ENCODE results near the gene VMAC.
"Not testable (repeated sequence)": the region's sequence is repeated elsewhere in the genome, so short reads cannot be mapped to it uniquely, and the experiment has no call there.

The VMAC gene

GRCh38 chr19:5880196-5880595 lies 24.5 kb upstream of the VMAC start:
- H3K4me3 ChIP-seq (ENCODE audit: low read length), result no peak overlapping the region
- no peak for DNase-seq (ENCODE audit: low read depth)
- TF ChIP-seq, protein P1, sequence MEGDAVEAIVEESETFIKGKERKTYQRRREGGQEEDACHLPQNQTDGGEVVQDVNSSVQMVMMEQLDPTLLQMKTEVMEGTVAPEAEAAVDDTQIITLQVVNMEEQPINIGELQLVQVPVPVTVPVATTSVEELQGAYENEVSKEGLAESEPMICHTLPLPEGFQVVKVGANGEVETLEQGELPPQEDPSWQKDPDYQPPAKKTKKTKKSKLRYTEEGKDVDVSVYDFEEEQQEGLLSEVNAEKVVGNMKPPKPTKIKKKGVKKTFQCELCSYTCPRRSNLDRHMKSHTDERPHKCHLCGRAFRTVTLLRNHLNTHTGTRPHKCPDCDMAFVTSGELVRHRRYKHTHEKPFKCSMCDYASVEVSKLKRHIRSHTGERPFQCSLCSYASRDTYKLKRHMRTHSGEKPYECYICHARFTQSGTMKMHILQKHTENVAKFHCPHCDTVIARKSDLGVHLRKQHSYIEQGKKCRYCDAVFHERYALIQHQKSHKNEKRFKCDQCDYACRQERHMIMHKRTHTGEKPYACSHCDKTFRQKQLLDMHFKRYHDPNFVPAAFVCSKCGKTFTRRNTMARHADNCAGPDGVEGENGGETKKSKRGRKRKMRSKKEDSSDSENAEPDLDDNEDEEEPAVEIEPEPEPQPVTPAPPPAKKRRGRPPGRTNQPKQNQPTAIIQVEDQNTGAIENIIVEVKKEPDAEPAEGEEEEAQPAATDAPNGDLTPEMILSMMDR (IDR thresholded peaks at IDR 0.05; ENCODE audit: insufficient read depth, low read depth, low read length, missing control alignments), result no peak

DNA sequence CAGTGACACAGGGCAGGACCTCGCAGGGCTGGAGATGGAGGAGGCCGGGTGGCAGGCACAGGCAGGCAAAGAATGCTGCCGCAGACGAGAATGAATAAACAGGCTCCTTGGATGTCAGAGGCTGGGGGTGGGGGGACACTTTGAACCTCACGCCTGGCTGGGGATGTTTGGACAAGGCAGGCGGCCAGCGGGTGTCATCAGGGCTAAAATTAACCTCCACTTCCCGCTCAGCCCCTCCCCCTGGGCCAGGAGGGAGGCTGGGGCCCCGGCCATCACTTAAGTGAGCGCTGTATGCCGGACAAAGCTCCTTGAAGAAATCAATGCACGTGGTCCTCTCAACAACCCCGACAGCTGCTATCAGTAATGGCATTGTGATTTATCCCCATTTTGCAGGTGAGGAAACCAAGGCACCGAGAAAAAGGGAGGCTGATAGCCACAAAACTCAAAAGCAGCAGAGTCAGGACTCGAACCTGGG lies 24.0 kb upstream of the VMAC start:
- TF ChIP-seq, protein P1 (IDR thresholded peaks at IDR 0.05; ENCODE audit: insufficient read depth, low read depth, low read length, missing control alignments), result no peak
- DNase-seq (ENCODE audit: low read depth), result peak; percentile 57
- no peak overlapping the region for H3K4me3 ChIP-seq (ENCODE audit: low read length)

DNA sequence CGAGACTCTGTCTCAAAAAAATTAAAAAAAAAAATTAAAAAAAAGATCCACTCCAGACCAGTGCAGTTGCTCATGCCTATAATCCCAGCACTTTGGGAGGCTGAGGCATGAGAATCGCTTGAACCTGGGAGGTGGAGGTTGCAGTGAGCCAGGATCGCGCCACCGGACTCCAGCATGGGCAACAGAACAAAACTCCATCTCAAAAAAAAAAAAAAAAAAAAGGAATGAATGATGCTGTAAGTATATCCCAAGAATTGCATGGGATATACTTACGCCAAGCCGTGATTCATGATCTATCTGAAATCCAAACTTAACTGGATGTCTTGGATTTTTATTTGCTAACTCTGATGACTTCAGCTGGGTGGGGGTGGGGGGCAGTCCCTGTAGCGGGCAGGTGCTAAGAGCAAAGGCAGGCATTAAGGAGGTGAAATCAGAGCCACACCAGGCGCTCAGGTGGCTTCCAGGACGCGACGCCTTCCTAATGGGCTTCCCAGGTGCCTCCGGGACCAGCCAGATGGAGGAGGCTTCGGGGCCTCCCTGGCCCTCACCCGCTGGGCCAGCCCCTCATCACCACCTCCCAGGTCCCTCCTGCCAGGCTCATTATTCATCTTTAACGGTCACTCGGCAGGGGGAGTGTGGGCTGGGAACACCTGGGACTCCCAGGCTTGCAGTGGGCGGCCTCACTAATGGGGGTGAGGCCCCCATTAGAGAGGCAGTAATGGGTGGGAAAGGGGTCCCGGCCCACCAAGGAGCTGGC lies 23.0 kb upstream of the VMAC start:
- no peak for DNase-seq (ENCODE audit: low read depth)
- no peak overlapping the region for H3K4me3 ChIP-seq (ENCODE audit: low read length)
- TF ChIP-seq, protein P1 (IDR thresholded peaks at IDR 0.05; ENCODE audit: insufficient read depth, low read depth, low read length, missing control alignments), result no peak

DNA sequence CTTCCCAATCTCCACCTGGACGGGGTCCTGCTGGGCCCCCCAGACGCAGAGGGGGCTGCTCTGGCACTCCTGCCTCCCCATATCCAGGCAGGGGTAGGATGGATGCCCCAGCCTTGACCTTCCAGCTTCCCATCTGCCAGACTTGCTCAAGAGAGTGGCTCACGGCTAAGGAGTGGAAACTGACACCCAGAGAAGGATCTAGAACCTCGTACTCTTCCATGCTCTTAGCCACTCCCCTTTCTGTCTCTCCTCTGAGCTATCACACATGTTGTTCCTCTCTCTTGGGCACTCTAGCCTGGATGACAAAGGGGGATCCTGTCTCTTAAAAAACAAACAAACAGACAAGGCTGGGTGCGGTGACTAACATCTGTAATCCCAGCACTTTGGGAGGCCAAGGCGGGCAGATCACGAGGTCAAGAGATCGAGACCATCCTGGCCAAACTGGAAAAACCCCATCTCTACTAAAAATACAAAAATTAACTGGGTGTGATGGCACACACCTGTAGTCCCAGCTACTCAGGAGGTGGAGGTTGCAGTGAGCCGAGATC lies 22.2 kb upstream of the VMAC start:
- TF ChIP-seq, protein P1 (IDR thresholded peaks at IDR 0.05; ENCODE audit: insufficient read depth, low read depth, low read length, missing control alignments), result no peak
- no peak overlapping the region for H3K4me3 ChIP-seq (ENCODE audit: low read length)
- no peak for DNase-seq (ENCODE audit: low read depth)

DNA sequence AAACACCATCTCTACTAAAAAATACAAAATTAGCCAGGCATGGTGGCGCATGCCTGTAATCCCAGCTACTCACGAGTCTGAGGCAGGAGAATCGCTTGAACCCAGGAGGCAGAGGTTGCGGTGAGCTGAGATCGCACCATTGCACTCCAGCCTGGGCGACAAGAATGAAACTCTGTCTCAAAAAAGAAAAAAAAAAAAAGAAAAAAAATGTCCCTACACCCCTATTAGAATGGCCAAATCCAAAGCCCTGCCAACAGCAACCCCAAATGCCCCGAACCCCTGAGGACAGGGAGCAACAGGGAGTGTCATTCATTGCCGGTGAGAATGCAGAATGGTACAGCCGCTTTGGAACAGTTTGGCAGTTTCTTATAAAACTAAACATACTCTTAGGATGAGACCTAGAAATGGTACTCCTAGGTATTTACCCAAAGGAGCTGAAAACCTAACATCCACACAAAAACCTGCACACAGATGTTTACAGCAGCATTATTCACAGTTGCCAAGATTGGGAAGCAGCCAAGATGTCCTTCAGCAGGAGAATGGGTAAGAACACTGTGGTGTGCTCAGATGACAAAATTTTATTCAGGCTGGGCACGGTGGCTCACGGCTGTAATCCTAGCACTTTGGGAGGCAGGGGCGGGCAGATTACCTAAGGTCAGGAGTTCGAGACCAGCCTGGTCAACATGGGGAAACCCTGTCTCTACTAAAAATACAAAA lies 21.4 kb upstream of the VMAC start:
- H3K4me3 ChIP-seq (ENCODE audit: low read length), result not testable (repeated sequence)
- peak; percentile 35 for DNase-seq (ENCODE audit: low read depth)

- peak; percentile 53 for DNase-seq (ENCODE audit: low read depth)
- H3K4me3 ChIP-seq (ENCODE audit: low read length), result not testable (repeated sequence)
Observed at GRCh38 chr19:5884065-5884811, 20.4 kb upstream of the VMAC start.

DNA sequence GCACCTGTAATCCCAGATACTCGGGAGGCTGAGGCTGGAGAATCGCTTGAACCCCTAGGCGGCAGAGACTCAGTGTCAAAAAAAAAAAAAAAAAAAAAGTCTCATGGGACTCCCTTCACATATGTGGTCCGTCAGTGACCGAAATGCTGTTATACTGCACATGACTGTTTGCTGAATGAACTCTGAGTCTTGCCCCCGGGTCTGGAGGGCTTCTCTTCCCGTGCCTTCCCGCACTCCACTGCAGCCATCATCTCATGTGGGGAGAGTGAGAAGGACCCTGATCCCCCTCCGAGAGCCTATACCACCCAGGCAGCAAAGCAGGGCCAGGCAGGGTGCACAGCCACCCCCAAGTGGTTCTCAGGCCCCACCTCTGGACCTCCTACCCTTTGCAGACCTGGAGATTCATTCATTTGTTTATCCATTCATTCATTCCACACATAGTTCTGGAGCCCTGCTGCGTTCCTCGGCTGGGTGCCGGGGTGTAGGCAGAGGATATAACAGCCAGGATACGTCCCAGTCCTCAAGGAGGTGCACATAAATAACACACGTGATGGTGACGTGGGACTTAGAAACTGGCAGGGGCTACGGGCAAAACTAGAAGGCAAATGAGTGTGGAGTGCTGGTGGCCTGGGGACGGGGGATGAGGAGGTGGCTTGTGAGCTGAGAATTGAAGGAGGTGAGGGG lies 15.2 kb upstream of the VMAC start:
- DNase-seq (ENCODE audit: low read depth), result no peak
- TF ChIP-seq, protein P1 (IDR thresholded peaks at IDR 0.05; ENCODE audit: insufficient read depth, low read depth, low read length, missing control alignments), result no peak
- no peak overlapping the region for H3K4me3 ChIP-seq (ENCODE audit: low read length)
